Stomach (tissue), 9 donors: ENCODE results near the gene GHRL. TPM values are rescaled to one million over a fixed set of nuclear protein-coding genes. Genes with fewer than 3 reads are reported as not detected.

Experiments used
- DNase-seq, 2 donors: peaks; one replicate each; pipeline versions ENCODE4 v3.0.0 to v3.0.0-alpha.2; 2013 to 2019
- H3K27ac ChIP-seq, 5 donors: fragments of 200-600 bp in 4 of 5; sonication (generic) in 4 of 5; one replicate each; pipeline ENCODE4 v1.5.1; 2013 to 2019; ENCODE audit warnings: mild to moderate bottlenecking in 1 of 5, moderate library complexity in 1 of 5
- H3K27me3 ChIP-seq, 3 donors: fragments of 200-600 bp; sonication (generic); one replicate each; pipeline ENCODE4 v1.5.1; 2017 to 2019; ENCODE audit warnings: mixed run types in 1 of 3
- H3K36me3 ChIP-seq, 4 donors: fragments of 200-600 bp; sonication (generic); 1 replicate in 3 of 4; 2 replicates in 1 of 4; pipeline ENCODE4 v1.5.1; 2016 to 2019
- H3K4me1 ChIP-seq, 4 donors: fragments of 200-600 bp; sonication (generic); one replicate each; pipeline ENCODE4 v1.5.1; 2016 to 2019
- H3K4me3 ChIP-seq, 4 donors: fragments of 200-600 bp; sonication (generic) in 3 of 4; one replicate each; pipeline ENCODE4 v1.5.1; 2016 to 2019; ENCODE audit warnings: mild to moderate bottlenecking in 1 of 4
- H3K9me3 ChIP-seq, 4 donors: fragments of 200-600 bp; sonication (generic); one replicate each; pipeline ENCODE4 v1.5.1; 2016 to 2019
- CTCF ChIP-seq, 7 experiments: fragments of 450-650 bp in 4 of 7; fragments of 200-600 bp in 3 of 7; sonication (generic) in 3 of 7; IDR thresholded peaks; one replicate each; pipeline ENCODE4 v1.5.1; 2016 to 2019; ENCODE audit warnings: antibody characterized with exemption in 7 of 7, control low read depth in 2 of 7, mild to moderate bottlenecking in 1 of 7
- EP300 ChIP-seq: sonication (generic); formaldehyde crosslinking; IDR thresholded peaks from one replicate; pipeline ENCODE4 v1.6.1; 2017; ENCODE audit warnings: antibody characterized with exemption
- POLR2A ChIP-seq, 4 donors: fragments of 450-650 bp; IDR thresholded peaks; one replicate each; pipeline ENCODE4 v1.6.1; 2016; ENCODE audit warnings: antibody characterized with exemption in 4 of 4, control low read depth in 2 of 4, mild to moderate bottlenecking in 1 of 4, moderate library complexity in 1 of 4
- POLR2AphosphoS5 ChIP-seq, 3 donors: sonication (generic); formaldehyde crosslinking; IDR thresholded peaks; one replicate each; pipeline ENCODE4 v1.6.1; 2016; ENCODE audit warnings: antibody characterized with exemption in 3 of 3
- WGBS, 5 donors: extraction: QIAGEN DNeasy Blood & Tissue Kit in 3 of 5; methylation state at CpG; one replicate each; pipeline versions ENCODE4 v1.1.5 to v1.1.7; 2013 to 2018; 5-methylcytosine and 5-hydroxymethylcytosine counted together
- intact Hi-C: fragments of 100-400 bp; cut with DNase I; formaldehyde crosslinking; loops from one replicate; pipeline ENCODE4 v1.15.1; 2023; ENCODE audit warnings: low total_unique reads
- polyA plus RNA-seq, 3 donors: library from polyadenylated mRNA; stranded (reverse); fragments of 200-250 nt; gene quantifications; one replicate each; pipeline ENCODE4 v1.2.3, GENCODE V29; 2013
- total RNA-seq, 5 donors: library from RNA; depleted of rRNA; stranded (reverse); fragments of >200 nt; gene quantifications; one replicate each; pipeline versions ENCODE4 v1.1.0 to v1.2.3, GENCODE V29; 2014 to 2016
- donor health status: healthy with polysubstance abuse.
- donor health status: Bipolar disorder and iron deficiency.
- donor health status: healthy.

The GHRL gene
- total and polyA plus RNA-seq, 8 donors, result 1.7 to 804 (median 253) TPM

GRCh38 chr3:10286596-10287295, 6.0 kb downstream of the GHRL start:
- no peaks in the 10 kb centered on the region for H3K27me3 ChIP-seq
- no peak overlapping the region for H3K4me3 ChIP-seq
- H3K9me3 ChIP-seq, result no peaks in the 10 kb centered on the region
- intact Hi-C loops, result no loop called here
- WGBS, 5 donors, result 14 to 65% (median 49%) methylated on average over 1 to 2 of the region's 2 CpGs
- peaks cover 10 to 78% (median 58%) of the 10 kb centered on the region in 4 donors for H3K36me3 ChIP-seq
- TF ChIP-seq CTCF (IDR thresholded peaks at IDR 0.05) (peak in 1 of 7 experiments; percentile 13), EP300 (no peak)
- peaks cover 12 to 35% (median 17%) of the 10 kb centered on the region in 4 donors for H3K4me1 ChIP-seq
- no peak for DNase-seq
- H3K27ac ChIP-seq, result peak overlapping the region in 1 of 5 donors; percentile 10

- Histone ChIP-seq H3K4me1 (peaks cover 12 to 35% (median 17%) of the 10 kb centered on the region in 4 donors), H3K4me3 (no peak overlapping the region), H3K36me3 (peaks cover 10 to 78% (median 64%) of the 10 kb centered on the region in 4 donors), H3K9me3 (no peaks in the 10 kb centered on the region), H3K27me3 (no peaks in the 10 kb centered on the region), H3K27ac (peak overlapping the region in 1 of 5 donors; percentile 10)
- no peak for TF ChIP-seq CTCF (IDR thresholded peaks at IDR 0.05)
- TF ChIP-seq POLR2AphosphoS5 (IDR thresholded peaks at IDR 0.05), result no peak
- TF ChIP-seq EP300, result no peak
- TF ChIP-seq POLR2A (IDR thresholded peaks at IDR 0.05), result no peak
- DNase-seq, result no peak
- intact Hi-C loops, result no loop called here
- 36 to 59% (median 57%) methylated on average over 5 of the region's 5 CpGs for WGBS, 5 donors
Measured at GRCh38 chr3:10286133-10286524, 6.6 kb downstream of the GHRL start.

GRCh38 chr3:10285272-10286132, 7.2 kb downstream of the GHRL start:
- Histone ChIP-seq H3K4me1 (peaks cover 12 to 35% (median 17%) of the 10 kb centered on the region in 4 donors), H3K27me3 (no peaks in the 10 kb centered on the region), H3K36me3 (peaks cover 14 to 78% (median 71%) of the 10 kb centered on the region in 4 donors), H3K9me3 (no peaks in the 10 kb centered on the region), H3K4me3 (no peak overlapping the region), H3K27ac (no peak overlapping the region)
- TF ChIP-seq POLR2AphosphoS5 (IDR thresholded peaks at IDR 0.05) (no peak), POLR2A (IDR thresholded peaks at IDR 0.05) (peak in 1 of 4 donors; percentile 28)
- intact Hi-C loops, result no loop called here
- 58 to 77% (median 67%) methylated on average over 12 of the region's 12 CpGs for WGBS, 5 donors
- no peak for DNase-seq

GRCh38 chr3:10284496-10284895, 8.3 kb downstream of the GHRL start:
- Histone ChIP-seq H3K4me3 (no peak overlapping the region), H3K27ac (no peak overlapping the region), H3K36me3 (peaks cover 24 to 78% (median 72%) of the 10 kb centered on the region in 4 donors), H3K27me3 (no peaks in the 10 kb centered on the region), H3K9me3 (no peaks in the 10 kb centered on the region), H3K4me1 (peaks cover 12 to 35% (median 17%) of the 10 kb centered on the region in 4 donors)
- 58 to 87% (median 76%) methylated on average over 8 to 9 of the region's 9 CpGs for WGBS, 5 donors
- intact Hi-C loops, result no loop called here
- DNase-seq, result no peak
- TF ChIP-seq POLR2A (IDR thresholded peaks at IDR 0.05) (no peak), POLR2AphosphoS5 (IDR thresholded peaks at IDR 0.05) (no peak), CTCF (IDR thresholded peaks at IDR 0.05) (no peak), EP300 (no peak)
